ENCODE data around the gene KNCN.

The KNCN gene

DNA sequence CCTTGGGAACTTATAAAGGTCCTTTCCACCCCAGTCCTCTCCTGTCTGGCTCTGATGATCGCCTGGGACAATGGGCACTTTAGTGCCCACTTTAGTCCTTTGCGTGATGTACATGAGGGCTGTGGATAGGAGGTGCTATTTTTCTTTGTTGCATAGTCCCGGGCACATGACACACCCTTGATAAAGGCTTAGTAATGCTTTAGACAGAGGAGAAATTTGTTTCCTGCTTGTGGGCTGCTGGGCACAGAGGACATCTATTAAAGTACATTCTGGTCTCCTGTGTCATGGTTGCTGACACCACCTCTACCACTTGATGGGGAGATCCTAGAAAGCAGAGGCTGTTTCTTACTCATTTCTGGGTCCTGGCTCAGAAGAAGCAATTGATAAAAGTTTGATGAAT is 5.4 kb upstream of the KNCN start:
- H3K27ac Mint-ChIP-seq = no peak overlapping the region

DNA sequence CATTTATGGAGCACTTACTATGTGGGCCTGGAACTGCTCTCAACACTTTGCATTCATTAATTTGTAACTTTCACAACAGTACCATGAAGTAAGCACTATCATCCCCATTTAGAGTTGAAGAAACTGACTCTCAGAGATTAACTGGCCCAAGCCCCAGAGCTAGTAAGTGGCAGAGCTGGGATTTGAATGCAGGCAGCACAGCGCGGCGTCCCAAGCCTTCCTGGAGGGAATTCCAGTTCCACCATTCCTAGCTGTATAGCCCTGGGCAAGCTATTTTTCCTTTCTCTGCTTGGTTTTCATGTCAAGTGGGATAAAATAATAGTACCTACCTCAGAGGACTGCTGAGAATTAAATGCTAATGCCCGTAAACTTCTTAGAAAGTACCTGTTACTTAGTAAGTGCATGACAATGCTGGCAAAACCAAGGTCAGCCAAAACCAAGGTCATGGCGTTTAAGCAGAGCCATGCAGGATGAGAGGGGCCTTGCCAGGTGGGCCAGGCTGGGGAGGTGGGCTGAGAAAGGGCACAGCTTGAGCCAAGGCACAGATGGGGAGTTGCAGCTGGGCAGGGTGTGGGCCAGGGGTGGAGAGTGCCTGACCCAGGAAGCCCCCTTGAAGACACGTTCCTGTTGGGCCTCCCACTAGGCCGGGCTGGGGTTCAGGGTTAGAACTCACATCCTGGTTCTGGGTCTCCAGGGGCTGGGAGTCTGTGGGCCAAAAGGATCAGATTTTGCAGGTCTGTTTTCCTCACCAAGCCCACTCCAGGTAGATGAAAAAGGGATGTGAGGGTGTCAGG is 4.6 kb upstream of the KNCN start:
- ATAC-seq (replicated peaks) (no peak), DNase-seq (no peak)
- H3K4me3 Mint-ChIP-seq = no peak overlapping the region
- H3K4me1 Mint-ChIP-seq = no peaks in the 10 kb centered on the region
- peaks cover 8 to 27% of the 10 kb centered on the region in 2 donors for H3K36me3 Mint-ChIP-seq
- peaks cover 13 to 19% of the 10 kb centered on the region in 2 donors for H3K27me3 Mint-ChIP-seq
- H3K27ac Mint-ChIP-seq = no peak overlapping the region
- H3K9me3 Mint-ChIP-seq = no peaks in the 10 kb centered on the region

More for the DNA sequence above, 5.4 kb upstream of the KNCN start:
- H3K4me3 Mint-ChIP-seq = no peak overlapping the region
- no peaks in the 10 kb centered on the region for H3K9me3 Mint-ChIP-seq
- ATAC-seq (replicated peaks) (no peak), DNase-seq (no peak)
- peaks cover 13 to 31% of the 10 kb centered on the region in 2 donors for H3K36me3 Mint-ChIP-seq
- H3K4me1 Mint-ChIP-seq = no peaks in the 10 kb centered on the region
- H3K27me3 Mint-ChIP-seq = peaks cover 9 to 11% of the 10 kb centered on the region in 2 donors

DNA sequence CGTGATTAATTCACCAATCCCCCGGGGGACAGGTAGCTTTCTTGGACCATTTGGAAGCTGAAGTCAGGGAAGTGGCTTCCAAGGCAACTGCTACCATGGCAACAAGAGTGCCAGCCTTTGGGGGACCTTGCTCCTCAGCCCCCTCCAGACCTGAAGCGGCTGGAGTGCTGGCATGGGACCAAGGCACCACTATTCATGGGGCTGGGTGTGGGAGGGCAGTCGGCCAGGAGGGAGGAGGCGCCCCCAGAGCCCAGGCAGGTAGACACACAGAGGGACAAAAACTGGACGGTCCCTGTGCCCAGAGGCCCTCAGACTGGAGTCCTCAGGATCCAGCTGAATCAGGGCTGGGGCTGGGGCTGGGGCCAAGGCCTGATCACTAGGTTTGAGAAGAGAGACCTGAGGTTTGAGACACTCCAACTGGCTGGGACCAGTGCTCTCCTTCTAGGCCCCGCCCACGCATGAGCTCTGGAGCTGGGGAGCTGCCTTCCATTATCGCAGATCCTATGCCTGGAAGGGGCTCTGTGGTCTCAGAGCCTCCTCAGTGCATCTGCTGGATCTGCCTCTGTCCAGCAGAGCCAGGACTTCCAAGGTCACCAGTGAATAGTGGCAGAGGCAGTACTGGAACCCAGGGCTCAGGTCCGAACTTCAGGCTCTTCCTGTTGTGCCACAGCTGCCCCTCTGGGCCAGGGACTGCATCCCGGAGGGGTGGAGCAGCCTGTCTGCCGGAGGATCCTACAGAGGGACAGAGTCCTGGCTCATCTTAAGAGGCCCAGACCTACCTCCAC is 3.3 kb upstream of the KNCN start:
- no peak overlapping the region for H3K27ac Mint-ChIP-seq
- no peak for ATAC-seq (replicated peaks)

DNA sequence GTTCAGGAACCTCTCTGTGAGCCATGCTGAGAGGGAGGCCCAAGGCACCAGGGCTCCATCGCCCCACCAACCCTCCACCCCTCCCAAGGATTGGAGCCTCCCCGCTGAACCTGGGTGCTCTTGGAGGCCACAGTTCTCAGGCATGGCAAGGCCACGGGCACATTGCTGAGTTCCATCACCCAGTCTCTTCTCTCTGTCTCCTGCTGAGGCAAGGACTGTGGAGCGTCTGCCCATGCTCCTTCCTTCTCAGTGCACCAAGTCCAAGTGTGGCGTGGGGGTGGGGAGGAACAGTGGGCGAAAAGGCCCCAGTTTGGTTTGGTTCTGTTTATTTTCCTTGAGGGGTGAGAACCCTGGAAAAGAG is 2.8 kb upstream of the KNCN start:
- no peak overlapping the region for H3K27ac Mint-ChIP-seq
- ATAC-seq (replicated peaks) (no peak), DNase-seq (no peak)
- no peak overlapping the region for H3K4me3 Mint-ChIP-seq
- H3K36me3 Mint-ChIP-seq = peaks cover 5 to 14% of the 10 kb centered on the region in 2 donors
- peaks cover 27 to 36% of the 10 kb centered on the region in 2 donors for H3K27me3 Mint-ChIP-seq
- H3K4me1 Mint-ChIP-seq = peaks cover 5 to 8% of the 10 kb centered on the region in 2 donors
- H3K9me3 Mint-ChIP-seq = no peaks in the 10 kb centered on the region

More for the DNA sequence above, 3.3 kb upstream of the KNCN start:
- peaks cover 21 to 30% of the 10 kb centered on the region in 2 donors for H3K27me3 Mint-ChIP-seq
- peaks cover 2% of the 10 kb centered on the region in 2 donors for H3K4me1 Mint-ChIP-seq
- H3K36me3 Mint-ChIP-seq = peaks cover 5 to 18% of the 10 kb centered on the region in 2 donors
- no peak overlapping the region for H3K4me3 Mint-ChIP-seq
- DNase-seq = no peak
- no peaks in the 10 kb centered on the region for H3K9me3 Mint-ChIP-seq

- H3K9me3 Mint-ChIP-seq = no peaks in the 10 kb centered on the region
- peaks cover 28 to 38% of the 10 kb centered on the region in 2 donors for H3K27me3 Mint-ChIP-seq
- peaks cover 5 to 10% of the 10 kb centered on the region in 2 donors for H3K4me1 Mint-ChIP-seq
- H3K4me3 Mint-ChIP-seq = no peak overlapping the region
- no peak overlapping the region for H3K27ac Mint-ChIP-seq
- no peak for ATAC-seq (replicated peaks)
- H3K36me3 Mint-ChIP-seq = peaks cover 0 to 9% of the 10 kb centered on the region in 2 donors
- no peak for DNase-seq
Observed at GRCh38 chr1:46553506-46553905, 2.1 kb upstream of the KNCN start.

DNA sequence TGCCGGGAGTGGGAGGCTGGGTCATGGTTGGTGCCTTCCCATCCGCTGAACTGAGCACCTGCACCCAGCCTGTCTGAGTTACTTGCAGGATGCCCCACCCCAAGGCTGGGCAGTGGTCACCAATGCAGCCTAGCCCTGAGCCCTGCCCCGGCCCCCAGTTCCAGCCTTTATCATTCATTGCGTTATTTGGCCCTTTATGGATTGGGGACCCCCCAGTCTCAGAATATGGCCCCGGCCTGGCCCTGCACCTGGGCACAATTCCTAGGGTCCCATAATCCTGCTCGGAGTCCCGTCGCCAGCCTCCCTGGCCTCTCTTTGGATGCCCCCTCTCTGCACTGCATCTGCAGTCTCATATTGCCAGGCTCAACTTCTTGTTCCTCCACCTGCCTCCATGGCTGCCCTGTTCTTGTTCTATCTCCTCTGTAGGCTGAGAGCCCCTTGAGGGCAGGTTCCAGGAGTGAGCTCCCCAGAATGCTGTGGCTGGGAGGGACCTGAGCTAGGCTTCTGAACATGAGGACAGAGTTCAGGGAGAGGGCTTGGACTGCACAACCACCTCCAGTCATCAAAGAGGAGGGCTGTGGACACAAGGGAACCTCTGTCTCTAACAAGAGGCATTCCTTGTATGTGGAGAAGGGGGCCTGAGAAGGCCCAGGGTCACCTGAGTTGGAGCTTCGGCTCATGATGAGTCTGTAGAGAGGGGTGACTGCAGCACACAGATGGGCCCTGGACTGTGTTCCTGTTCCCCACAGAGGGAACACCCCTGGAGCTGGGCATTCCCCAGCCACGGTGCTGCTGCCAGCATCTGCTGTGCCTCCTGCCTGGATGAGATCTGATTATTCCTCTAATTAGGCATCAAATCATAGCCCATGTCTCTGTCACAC is 1.1 kb upstream of the KNCN start:
- Mint-ChIP-seq H3K4me3 (no peak overlapping the region), H3K36me3 (peaks cover 0 to 3% of the 10 kb centered on the region in 2 donors), H3K9me3 (no peaks in the 10 kb centered on the region), H3K4me1 (peaks cover 5 to 10% of the 10 kb centered on the region in 2 donors), H3K27ac (no peak overlapping the region), H3K27me3 (peaks cover 28 to 42% of the 10 kb centered on the region in 2 donors)
- no peak for ATAC-seq (replicated peaks)
- DNase-seq = no peak

- Mint-ChIP-seq H3K4me3 (no peak overlapping the region), H3K27me3 (peaks cover 43 to 60% of the 10 kb centered on the region in 2 donors), H3K27ac (no peak overlapping the region), H3K36me3 (no peaks in the 10 kb centered on the region), H3K4me1 (peaks cover 5 to 10% of the 10 kb centered on the region in 2 donors), H3K9me3 (no peaks in the 10 kb centered on the region)
- DNase-seq = no peak
- ATAC-seq (replicated peaks) = no peak
Observed at GRCh38 chr1:46550751-46551231, 656 bp downstream of the KNCN start.

- ATAC-seq (replicated peaks) (peak in 1 of 2 donors; percentile 41), DNase-seq (no peak)
- Mint-ChIP-seq H3K27me3 (peaks cover 51 to 68% of the 10 kb centered on the region in 2 donors), H3K4me3 (no peak overlapping the region), H3K9me3 (no peaks in the 10 kb centered on the region), H3K27ac (no peak overlapping the region), H3K36me3 (no peaks in the 10 kb centered on the region), H3K4me1 (peaks cover 5 to 10% of the 10 kb centered on the region in 2 donors)
Observed at GRCh38 chr1:46549697-46550681, 1.5 kb downstream of the KNCN start.

- no peak overlapping the region for H3K27ac Mint-ChIP-seq
- no peaks in the 10 kb centered on the region for H3K9me3 Mint-ChIP-seq
- no peak overlapping the region for H3K4me3 Mint-ChIP-seq
- H3K27me3 Mint-ChIP-seq = peaks cover 72 to 84% of the 10 kb centered on the region in 2 donors
- H3K36me3 Mint-ChIP-seq = no peaks in the 10 kb centered on the region
- ATAC-seq (replicated peaks) (peak; percentile 43 to 65), DNase-seq (no peak)
- peaks cover 8 to 10% of the 10 kb centered on the region in 2 donors for H3K4me1 Mint-ChIP-seq
Observed at GRCh38 chr1:46547481-46548383, 3.7 kb downstream of the KNCN start.

GRCh38 chr1:46546210-46546609 is 5.2 kb downstream of the KNCN start:
- Mint-ChIP-seq H3K27me3 (peaks cover 71 to 83% of the 10 kb centered on the region in 2 donors), H3K4me3 (no peak overlapping the region), H3K9me3 (no peaks in the 10 kb centered on the region), H3K4me1 (peaks cover 8 to 10% of the 10 kb centered on the region in 2 donors), H3K27ac (no peak overlapping the region), H3K36me3 (no peaks in the 10 kb centered on the region)
- DNase-seq = no peak
- ATAC-seq (replicated peaks) = no peak

DNA sequence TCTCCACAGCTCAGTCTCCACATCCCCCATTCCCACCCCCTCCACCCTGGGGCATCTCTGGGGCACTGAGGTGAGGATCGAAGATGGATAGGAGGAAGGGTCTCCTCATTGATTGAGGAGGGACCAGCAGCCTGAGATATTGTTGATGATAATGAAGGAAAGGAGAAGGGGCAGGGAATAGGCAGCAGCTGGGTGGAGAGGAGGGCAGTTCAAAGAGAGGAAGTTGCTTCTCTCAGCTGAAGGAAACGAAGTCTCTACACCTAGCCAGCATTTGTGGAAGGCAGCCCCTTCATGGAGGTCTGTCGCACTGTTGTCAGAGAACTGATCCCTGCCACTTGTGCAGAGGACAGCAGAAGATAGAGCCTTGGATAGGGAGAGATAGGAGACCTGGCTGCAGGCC is 5.7 kb downstream of the KNCN start:
- Mint-ChIP-seq H3K4me1 (peaks cover 8 to 10% of the 10 kb centered on the region in 2 donors), H3K27me3 (peaks cover 71 to 79% of the 10 kb centered on the region in 2 donors), H3K4me3 (no peak overlapping the region), H3K27ac (no peak overlapping the region), H3K36me3 (no peaks in the 10 kb centered on the region), H3K9me3 (no peaks in the 10 kb centered on the region)
- no peak for ATAC-seq (replicated peaks)
- DNase-seq = no peak

GRCh38 chr1:46544561-46545240 is 6.7 kb downstream of the KNCN start:
- Mint-ChIP-seq H3K27me3 (peaks cover 72 to 79% of the 10 kb centered on the region in 2 donors), H3K36me3 (no peaks in the 10 kb centered on the region), H3K27ac (no peak overlapping the region), H3K9me3 (no peaks in the 10 kb centered on the region), H3K4me1 (peaks cover 5 to 6% of the 10 kb centered on the region in 2 donors), H3K4me3 (no peak overlapping the region)
- no peak for ATAC-seq (replicated peaks)
- DNase-seq = no peak

Data from stimulated activated naive B cell treated with anti-CD40 and anti-IgM and Interleukin-4, amounts not matched to agents 10 μg/mL and 1 μg/mL and 100 μg/mL, for 72 hours (primary cell).